ENCODE data around the gene CPNE8. TPM values are rescaled to one million over a fixed set of nuclear protein-coding genes. Genes with fewer than 3 reads are reported as not detected.

The CPNE8 gene
- total and polyA plus RNA-seq, 10 of the 15 experiments (the other 5 are each of a cell fraction or from before 2014, with no cell fraction given), result 11.3 to 38.4 (median 18.9) TPM

DNA sequence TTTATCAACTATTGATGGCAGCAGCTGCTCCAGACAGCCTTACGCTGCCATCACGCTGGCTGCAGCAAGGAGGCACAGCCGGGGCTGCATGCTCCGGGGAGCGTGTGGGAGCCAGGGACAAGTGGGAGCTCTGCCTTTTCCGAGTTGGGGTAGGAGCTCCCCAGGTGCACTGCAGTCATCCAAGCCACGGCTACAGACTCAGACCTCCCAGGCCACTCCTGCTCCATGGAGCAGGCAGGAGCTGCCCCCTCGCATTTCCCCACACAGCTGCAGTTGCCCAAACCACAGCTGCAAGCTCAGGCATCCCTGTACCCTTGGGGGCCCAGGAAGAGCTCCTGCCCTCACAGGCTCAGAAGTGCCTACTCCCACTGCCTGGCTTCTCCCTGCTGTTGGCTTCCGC lies 184.7 kb downstream of the CPNE8 start:
- H3K27ac ChIP-seq (ENCODE audit: control insufficient read depth, insufficient read depth), result no peak overlapping the region
- POLR2A ChIA-PET, result no interaction called here
- BruUV-seq (replicated peaks), result no TSS peak
- H4K20me1 ChIP-seq (ENCODE audit: control insufficient read depth, insufficient read depth), result no peaks in the 10 kb centered on the region
- RAD21 ChIA-PET (ENCODE audit: unreplicated experiment), result no interaction called here
- in situ Hi-C loops (cut with MboI) (no loop called here), intact Hi-C loops (cut with micrococcal nuclease; ENCODE audit: unreplicated experiment) (no loop called here)
- H3K4me2 ChIP-seq (ENCODE audit: control insufficient read depth, insufficient read depth), result no peak overlapping the region
- H3K27me3 ChIP-seq (replicated peaks in 1 of 2; ENCODE audit: control insufficient read depth in 2 of 2, insufficient read depth in 2 of 2, low read length in 1 of 2), result no peaks in the 10 kb centered on the region
- peaks cover 4 to 12% of the 10 kb centered on the region in 2 experiments; a peak in 3 of 4 replicates for H3K36me3 ChIP-seq (ENCODE audit: control insufficient read depth in 2 of 2, insufficient read depth in 2 of 2, low read length in 1 of 2)
- CTCF ChIA-PET, result interaction anchor here (1.1 to 1.3 kb wide), 3 partner anchors 8 to 55 kb away, joined by 3 read pairs; no protein-coding TSS in a partner anchor
- H3K4me3 ChIP-seq, result no peak overlapping the region
- H3K4me1 ChIP-seq (ENCODE audit: control insufficient read depth, insufficient read depth, low read length), result no peaks in the 10 kb centered on the region
- no peaks in the 10 kb centered on the region for H3K9me3 ChIP-seq (replicated peaks; ENCODE audit: control insufficient read depth, insufficient read depth, low read length)
- H2AFZ ChIP-seq (ENCODE audit: control insufficient read depth, low read depth, low read length), result no peak overlapping the region
- H3K9ac ChIP-seq (ENCODE audit: control insufficient read depth, insufficient read depth, low read length), result no peak overlapping the region
- ATAC-seq (no peak), FAIRE-seq (no peak), DNase-seq (ENCODE audit: low read depth, low spot score) (no peak)
- SMC1A ChIA-PET (ENCODE audit: uncharacterized antibody, unreplicated experiment), result interaction anchor here (1.0 to 1.2 kb wide), 2 partner anchors 8 to 55 kb away, joined by 3 to 4 read pairs; no protein-coding TSS in a partner anchor
- no peaks in the 10 kb centered on the region for H3K79me2 ChIP-seq (ENCODE audit: control insufficient read depth, insufficient read depth, low read length)
- WGBS (ENCODE audit: insufficient coverage, insufficient replicate concordance, low lambda C conversion rate, missing lambda C conversion rate), result 66% methylated on average over 9 of the region's 9 CpGs
- TF ChIP-seq ZNF622 (IDR thresholded peaks at IDR 0.05) (no peak), GATAD2B (conservative IDR thresholded peaks at IDR 0.05; ENCODE audit: low read depth) (no peak), JUNB (IDR thresholded peaks at IDR 0.05) (no peak), TCF12 (IDR thresholded peaks at IDR 0.05; ENCODE audit: low read depth, low read length) (no peak), NFIC (IDR thresholded peaks at IDR 0.05; ENCODE audit: low read depth, low read length) (no peak), MEF2A (IDR thresholded peaks at IDR 0.05; ENCODE audit: insufficient read depth, low read depth, low read length) (no peak), POLR2A (IDR thresholded peaks at IDR 0.05; ENCODE audit: low read depth, low read length) (no peak), PAX8 (IDR thresholded peaks at IDR 0.05) (no peak), KDM1A (IDR thresholded peaks at IDR 0.05; ENCODE audit: borderline replicate concordance) (no peak), RCOR1 (conservative IDR thresholded peaks at IDR 0.05; ENCODE audit: low read depth, low read length) (no peak), NFYA (IDR thresholded peaks at IDR 0.05; ENCODE audit: borderline replicate concordance, low read depth, low read length) (no peak), YBX1 (IDR thresholded peaks at IDR 0.05) (no peak)
- TF ChIP-seq, protein P1, sequence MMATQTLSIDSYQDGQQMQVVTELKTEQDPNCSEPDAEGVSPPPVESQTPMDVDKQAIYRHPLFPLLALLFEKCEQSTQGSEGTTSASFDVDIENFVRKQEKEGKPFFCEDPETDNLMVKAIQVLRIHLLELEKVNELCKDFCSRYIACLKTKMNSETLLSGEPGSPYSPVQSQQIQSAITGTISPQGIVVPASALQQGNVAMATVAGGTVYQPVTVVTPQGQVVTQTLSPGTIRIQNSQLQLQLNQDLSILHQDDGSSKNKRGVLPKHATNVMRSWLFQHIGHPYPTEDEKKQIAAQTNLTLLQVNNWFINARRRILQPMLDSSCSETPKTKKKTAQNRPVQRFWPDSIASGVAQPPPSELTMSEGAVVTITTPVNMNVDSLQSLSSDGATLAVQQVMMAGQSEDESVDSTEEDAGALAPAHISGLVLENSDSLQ (IDR thresholded peaks at IDR 0.05), result no peak
- TF ChIP-seq, protein P2, sequence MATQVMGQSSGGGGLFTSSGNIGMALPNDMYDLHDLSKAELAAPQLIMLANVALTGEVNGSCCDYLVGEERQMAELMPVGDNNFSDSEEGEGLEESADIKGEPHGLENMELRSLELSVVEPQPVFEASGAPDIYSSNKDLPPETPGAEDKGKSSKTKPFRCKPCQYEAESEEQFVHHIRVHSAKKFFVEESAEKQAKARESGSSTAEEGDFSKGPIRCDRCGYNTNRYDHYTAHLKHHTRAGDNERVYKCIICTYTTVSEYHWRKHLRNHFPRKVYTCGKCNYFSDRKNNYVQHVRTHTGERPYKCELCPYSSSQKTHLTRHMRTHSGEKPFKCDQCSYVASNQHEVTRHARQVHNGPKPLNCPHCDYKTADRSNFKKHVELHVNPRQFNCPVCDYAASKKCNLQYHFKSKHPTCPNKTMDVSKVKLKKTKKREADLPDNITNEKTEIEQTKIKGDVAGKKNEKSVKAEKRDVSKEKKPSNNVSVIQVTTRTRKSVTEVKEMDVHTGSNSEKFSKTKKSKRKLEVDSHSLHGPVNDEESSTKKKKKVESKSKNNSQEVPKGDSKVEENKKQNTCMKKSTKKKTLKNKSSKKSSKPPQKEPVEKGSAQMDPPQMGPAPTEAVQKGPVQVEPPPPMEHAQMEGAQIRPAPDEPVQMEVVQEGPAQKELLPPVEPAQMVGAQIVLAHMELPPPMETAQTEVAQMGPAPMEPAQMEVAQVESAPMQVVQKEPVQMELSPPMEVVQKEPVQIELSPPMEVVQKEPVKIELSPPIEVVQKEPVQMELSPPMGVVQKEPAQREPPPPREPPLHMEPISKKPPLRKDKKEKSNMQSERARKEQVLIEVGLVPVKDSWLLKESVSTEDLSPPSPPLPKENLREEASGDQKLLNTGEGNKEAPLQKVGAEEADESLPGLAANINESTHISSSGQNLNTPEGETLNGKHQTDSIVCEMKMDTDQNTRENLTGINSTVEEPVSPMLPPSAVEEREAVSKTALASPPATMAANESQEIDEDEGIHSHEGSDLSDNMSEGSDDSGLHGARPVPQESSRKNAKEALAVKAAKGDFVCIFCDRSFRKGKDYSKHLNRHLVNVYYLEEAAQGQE (IDR thresholded peaks at IDR 0.05; ENCODE audit: low read depth, low read length), result no peak
- TF ChIP-seq, protein P3, sequence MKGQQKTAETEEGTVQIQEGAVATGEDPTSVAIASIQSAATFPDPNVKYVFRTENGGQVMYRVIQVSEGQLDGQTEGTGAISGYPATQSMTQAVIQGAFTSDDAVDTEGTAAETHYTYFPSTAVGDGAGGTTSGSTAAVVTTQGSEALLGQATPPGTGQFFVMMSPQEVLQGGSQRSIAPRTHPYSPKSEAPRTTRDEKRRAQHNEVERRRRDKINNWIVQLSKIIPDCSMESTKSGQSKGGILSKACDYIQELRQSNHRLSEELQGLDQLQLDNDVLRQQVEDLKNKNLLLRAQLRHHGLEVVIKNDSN (IDR thresholded peaks at IDR 0.05; ENCODE audit: borderline replicate concordance, extremely low read length, insufficient read depth, low read depth, low read length), result no peak
- TF ChIP-seq, protein P4, sequence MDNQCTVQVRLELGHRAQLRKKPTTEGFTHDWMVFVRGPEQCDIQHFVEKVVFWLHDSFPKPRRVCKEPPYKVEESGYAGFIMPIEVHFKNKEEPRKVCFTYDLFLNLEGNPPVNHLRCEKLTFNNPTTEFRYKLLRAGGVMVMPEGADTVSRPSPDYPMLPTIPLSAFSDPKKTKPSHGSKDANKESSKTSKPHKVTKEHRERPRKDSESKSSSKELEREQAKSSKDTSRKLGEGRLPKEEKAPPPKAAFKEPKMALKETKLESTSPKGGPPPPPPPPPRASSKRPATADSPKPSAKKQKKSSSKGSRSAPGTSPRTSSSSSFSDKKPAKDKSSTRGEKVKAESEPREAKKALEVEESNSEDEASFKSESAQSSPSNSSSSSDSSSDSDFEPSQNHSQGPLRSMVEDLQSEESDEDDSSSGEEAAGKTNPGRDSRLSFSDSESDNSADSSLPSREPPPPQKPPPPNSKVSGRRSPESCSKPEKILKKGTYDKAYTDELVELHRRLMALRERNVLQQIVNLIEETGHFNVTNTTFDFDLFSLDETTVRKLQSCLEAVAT (IDR thresholded peaks at IDR 0.05), result no peak
